Loucy (cell line): ENCODE measurements around the gene TMEM139.

Experiments
- H2AFZ ChIP-seq: fragments of 200-600 bp; sonication (generic); 2 replicates; pipeline ENCODE4 v1.6.0; 2016; ENCODE audit warnings: antibody characterized with exemption, mild to moderate bottlenecking, low read length, moderate library complexity
- H3F3A ChIP-seq: fragments of 200-600 bp; 2 replicates; pipeline ENCODE4 v1.6.0; 2016; ENCODE audit warnings: antibody characterized with exemption, low read depth, mild to moderate bottlenecking
- H3K27me3 ChIP-seq: fragments of 200-600 bp; sonication (generic); 2 replicates; pipeline ENCODE4 v1.6.1; 2014; ENCODE audit warnings: low read length, mild to moderate bottlenecking; ENCODE audit not compliant: insufficient read depth, poor library complexity, severe bottlenecking
- H3K36me3 ChIP-seq: fragments of 200-600 bp; sonication (generic); 2 replicates; pipeline ENCODE4 v1.6.1; 2016; ENCODE audit warnings: low read length; ENCODE audit not compliant: insufficient read depth
- H3K4me1 ChIP-seq: fragments of 200-600 bp; sonication (generic); 2 replicates; pipeline ENCODE4 v1.5.1; 2014; ENCODE audit warnings: low read length, mild to moderate bottlenecking; ENCODE audit not compliant: insufficient read depth, poor library complexity, severe bottlenecking
- H3K4me2 ChIP-seq: fragments of 200-600 bp; sonication (generic); 2 replicates; pipeline ENCODE4 v1.6.0; 2014; ENCODE audit warnings: antibody characterized with exemption, low read length, low read depth, mild to moderate bottlenecking; ENCODE audit not compliant: poor library complexity, severe bottlenecking
- H3K4me3 ChIP-seq: fragments of 200-600 bp; sonication (generic); 2 replicates; pipeline ENCODE4 v1.5.1; 2014; ENCODE audit warnings: low read length, mild to moderate bottlenecking, mixed read lengths; ENCODE audit not compliant: poor library complexity, severe bottlenecking
- H3K79me2 ChIP-seq: fragments of 200-600 bp; sonication (generic); 2 replicates; pipeline ENCODE4 v1.6.1; 2014; ENCODE audit warnings: low read length; ENCODE audit not compliant: insufficient read depth
- H3K9ac ChIP-seq: fragments of 200-600 bp; sonication (generic); 2 replicates; pipeline ENCODE4 v1.6.0; 2014; ENCODE audit warnings: mild to moderate bottlenecking, low read depth, low read length, moderate library complexity; ENCODE audit not compliant: poor library complexity, severe bottlenecking
- H3K9me2 ChIP-seq: fragments of 200-600 bp; sonication (generic); replicated peaks from 2 replicates; pipeline ENCODE4 v1.6.1; 2016; ENCODE audit warnings: low read depth, low read length, mixed read lengths
- H3K9me3 ChIP-seq: fragments of 200-600 bp; sonication (generic); 2 replicates; pipeline ENCODE4 v1.6.1; 2014; ENCODE audit warnings: mild to moderate bottlenecking, antibody characterized with exemption, low read length, low read depth; ENCODE audit not compliant: insufficient read depth
- H4K20me1 ChIP-seq: fragments of 200-600 bp; sonication (generic); 2 replicates; pipeline ENCODE4 v1.6.0; 2014; ENCODE audit warnings: antibody characterized with exemption, low read length, mild to moderate bottlenecking; ENCODE audit not compliant: insufficient read depth, poor library complexity, severe bottlenecking
- CTCF ChIP-seq: fragments of 200-600 bp; sonication (generic); conservative IDR thresholded peaks from 2 replicates; pipeline ENCODE4 v1.5.1; 2014; ENCODE audit warnings: mild to moderate bottlenecking, antibody characterized with exemption, low read length
- EZH2phosphoT487 ChIP-seq: fragments of 200-600 bp; IDR thresholded peaks from 2 replicates; pipeline ENCODE4 v1.6.1; 2018; ENCODE audit warnings: antibody characterized with exemption, mild to moderate bottlenecking, moderate library complexity, borderline replicate concordance

Gene TMEM139

GRCh38 chr7:143304938-143305337 lies 20.2 kb downstream of the TMEM139 start:
- Histone ChIP-seq H3K4me1 (no peaks in the 10 kb centered on the region), H3K27me3 (no peaks in the 10 kb centered on the region), H3F3A (no peaks in the 10 kb centered on the region), H3K36me3 (peaks cover 75% of the 10 kb centered on the region), H3K9me3 (no peaks in the 10 kb centered on the region), H3K4me3 (no peak overlapping the region), H3K9ac (no peak overlapping the region), H3K79me2 (peaks cover 10% of the 10 kb centered on the region; the same call in 1 of the 2 replicates), H3K4me2 (no peak overlapping the region), H2AFZ (no peak overlapping the region), H3K9me2 (no peaks in the 10 kb centered on the region), H4K20me1 (peaks cover 9% of the 10 kb centered on the region)
- no peak for TF ChIP-seq EZH2phosphoT487
- no peak for TF ChIP-seq CTCF

GRCh38 chr7:143305423-143306070 lies 20.8 kb downstream of the TMEM139 start:
- H3K36me3 ChIP-seq: peaks cover 69% of the 10 kb centered on the region
- no peaks in the 10 kb centered on the region for H3K9me2 ChIP-seq
- peaks cover 3% of the 10 kb centered on the region for H3K4me1 ChIP-seq
- no peaks in the 10 kb centered on the region for H3F3A ChIP-seq
- no peaks in the 10 kb centered on the region for H3K9me3 ChIP-seq
- peaks cover 6% of the 10 kb centered on the region for H4K20me1 ChIP-seq
- no peak overlapping the region for H3K4me3 ChIP-seq
- TF ChIP-seq CTCF (peak; percentile 92), EZH2phosphoT487 (no peak)
- H3K27me3 ChIP-seq: no peaks in the 10 kb centered on the region
- peaks cover 10% of the 10 kb centered on the region; the same call in 1 of the 2 replicates for H3K79me2 ChIP-seq
- H2AFZ ChIP-seq: no peak overlapping the region
- H3K4me2 ChIP-seq: no peak overlapping the region
- no peak overlapping the region for H3K9ac ChIP-seq

- no peak overlapping the region for H3K4me2 ChIP-seq
- H4K20me1 ChIP-seq: peaks cover 6% of the 10 kb centered on the region
- H3K9me3 ChIP-seq: no peaks in the 10 kb centered on the region
- H3K27me3 ChIP-seq: no peaks in the 10 kb centered on the region
- H3K4me3 ChIP-seq: no peak overlapping the region
- no peaks in the 10 kb centered on the region for H3F3A ChIP-seq
- H2AFZ ChIP-seq: no peak overlapping the region
- no peaks in the 10 kb centered on the region for H3K9me2 ChIP-seq
- peaks cover 10% of the 10 kb centered on the region; the same call in 1 of the 2 replicates for H3K79me2 ChIP-seq
- H3K9ac ChIP-seq: no peak overlapping the region
- no peak for TF ChIP-seq EZH2phosphoT487
- no peak for TF ChIP-seq CTCF
- H3K36me3 ChIP-seq: peaks cover 42% of the 10 kb centered on the region
- H3K4me1 ChIP-seq: peaks cover 4% of the 10 kb centered on the region
These were observed 23.9 kb downstream of the TMEM139 start for GRCh38 chr7:143308632-143309031.
